HG03064 (cell line): ENCODE results near the gene MAGEB16.

ENCODE experiments used
- ATAC-seq: cut with Tn5 transposase; IDR thresholded peaks from one replicate; pipeline ENCODE4 v1.9.1; 2021; ENCODE audit warnings: low read depth; ENCODE audit not compliant: unreplicated experiment

MAGEB16 gene

DNA sequence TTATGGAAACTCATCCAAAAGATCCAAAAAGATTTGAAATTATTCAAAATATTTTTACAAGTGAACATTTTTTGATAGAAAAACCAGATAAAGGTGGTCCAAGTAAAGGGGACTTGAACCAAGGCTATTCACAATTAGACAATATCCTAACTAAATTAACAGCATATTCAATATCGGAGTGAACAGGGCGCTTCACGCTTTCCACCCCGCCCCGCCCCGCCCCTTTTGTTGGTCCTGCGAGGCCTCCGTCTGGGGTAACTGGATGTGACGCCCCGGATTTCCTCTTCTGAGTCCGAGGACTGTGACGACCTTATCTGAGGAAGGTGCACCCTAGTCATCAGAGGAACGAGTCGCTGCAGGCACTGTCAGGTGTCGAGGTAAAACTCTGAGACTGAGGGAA, at the start of gene MAGEB16:
Gene MAGEB16 (plus strand): TSS at position 301 of the 400 bp plus-strand sequence. CDS start 3,855 bp downstream, outside the sequence.
- ATAC-seq: no peak

- ATAC-seq: no peak
Observed at GRCh38 chrX:35773958-35774564, 24.1 kb upstream of the MAGEB16 start.

- ATAC-seq: no peak
Observed at GRCh38 chrX:35785075-35785474, 13.1 kb upstream of the MAGEB16 start.

GRCh38 chrX:35786271-35786670, 11.9 kb upstream of the MAGEB16 start:
- no peak for ATAC-seq

- ATAC-seq: no peak
Observed at GRCh38 chrX:35787867-35788266, 10.3 kb upstream of the MAGEB16 start.

DNA sequence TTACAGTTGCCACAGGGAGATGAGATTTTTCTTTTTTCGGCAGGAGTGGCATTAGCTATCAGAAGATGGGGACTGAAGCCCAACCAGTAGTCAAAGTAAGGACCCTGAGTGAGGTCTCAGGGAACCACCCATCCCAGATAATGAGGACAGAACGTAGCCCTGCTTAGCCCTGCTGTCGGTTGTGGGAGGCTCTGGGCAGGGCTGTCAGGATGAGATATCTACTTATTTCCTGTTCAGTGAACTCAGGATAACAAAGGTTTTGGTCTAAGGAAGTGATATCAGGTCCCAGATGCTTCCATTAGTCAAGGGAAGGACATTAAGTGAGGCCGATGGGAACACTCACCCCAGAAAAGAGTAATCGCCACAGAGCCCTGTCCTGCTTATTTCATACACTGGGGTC, 2.3 kb downstream of the MAGEB16 start:
- ATAC-seq: no peak

GRCh38 chrX:35809781-35810180, 11.6 kb downstream of the MAGEB16 start:
- no peak for ATAC-seq

- ATAC-seq: no peak
Observed at GRCh38 chrX:35819241-35819640, 21.1 kb downstream of the MAGEB16 start.

GRCh38 chrX:35826503-35826902, 28.4 kb downstream of the MAGEB16 start:
- no peak for ATAC-seq

- ATAC-seq: no peak
Observed at GRCh38 chrX:35829501-35829900, 31.4 kb downstream of the MAGEB16 start.

DNA sequence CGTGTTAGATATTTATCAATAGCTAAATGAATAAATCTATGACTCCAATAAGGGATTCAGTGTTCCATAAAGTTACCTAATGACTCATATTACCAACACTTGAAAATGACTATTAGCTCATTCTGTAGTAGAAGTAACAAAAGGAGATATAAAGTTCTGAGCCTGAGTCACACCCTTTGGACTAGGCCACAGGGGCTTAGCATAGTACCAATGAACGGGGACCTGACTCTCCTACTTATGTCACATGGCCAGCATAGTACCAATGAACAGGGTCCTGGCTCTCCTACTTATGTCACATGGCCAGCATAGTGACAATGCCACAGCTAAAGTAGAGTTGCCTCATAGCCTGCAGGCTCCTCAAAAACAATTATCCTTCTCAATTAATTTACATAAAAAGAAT, 43.7 kb downstream of the MAGEB16 start:
- ATAC-seq: no peak

DNA sequence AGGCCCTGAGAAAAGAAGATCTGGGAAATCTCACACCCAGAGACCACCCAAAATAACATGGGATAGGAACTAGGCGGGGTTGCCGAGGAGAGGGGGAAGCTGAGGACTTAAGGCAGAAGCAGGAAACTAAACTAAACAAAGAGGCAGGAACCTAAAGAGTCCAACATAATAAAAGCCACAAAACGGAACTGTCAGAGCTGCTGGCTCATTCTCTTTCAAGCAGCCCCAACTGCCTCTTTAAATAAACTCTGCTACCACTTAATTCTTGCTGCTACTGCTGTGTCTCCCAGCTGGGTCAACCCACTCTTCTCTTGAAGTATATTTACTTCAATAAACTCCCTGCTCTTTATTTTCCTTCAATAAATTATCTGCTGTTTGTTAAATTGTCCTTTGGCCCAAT, 44.5 kb downstream of the MAGEB16 start:
- ATAC-seq: no peak

DNA sequence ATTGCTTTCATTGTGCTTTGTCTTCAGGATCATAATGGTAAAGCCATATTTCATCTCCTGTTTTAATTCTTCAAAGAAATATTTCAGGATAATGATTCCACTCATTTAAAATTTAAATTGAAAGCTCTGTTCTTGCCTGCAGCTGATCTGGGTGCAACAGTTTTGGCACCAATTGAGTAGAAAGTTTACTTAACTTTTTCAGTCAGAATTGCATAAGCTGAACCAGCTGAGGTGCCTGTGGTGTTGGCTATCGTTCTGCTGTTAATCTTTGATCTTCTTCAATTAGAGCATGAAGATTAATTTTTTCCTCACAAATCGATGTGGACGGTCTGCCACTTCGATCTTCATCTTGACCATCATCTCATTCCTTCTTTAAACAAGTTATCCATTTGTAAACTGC, 49.6 kb downstream of the MAGEB16 start:
- ATAC-seq: no peak
